ENCODE measurements around the gene ZDHHC7.

Gene ZDHHC7

GRCh38 chr16:85048921-85049562, 37.7 kb upstream of the ZDHHC7 start:
- Histone ChIP-seq H3K79me1 (ENCODE audit: low read length) (no peaks in the 10 kb centered on the region), H3K14ac (ENCODE audit: low read length) (no peak overlapping the region), H3K4me3 (ENCODE audit: low read depth, low read length) (no peak overlapping the region), H3K23ac (ENCODE audit: low read length) (no peak overlapping the region), H2BK120ac (ENCODE audit: insufficient read depth, low read length, poor library complexity) (no peak overlapping the region), H3K4ac (ENCODE audit: low read depth, low read length) (no peak overlapping the region), H2AFZ (ENCODE audit: insufficient read depth, low read length, poor library complexity) (no peak overlapping the region), H3K9ac (ENCODE audit: low read length) (no peak overlapping the region), H3K79me2 (ENCODE audit: control insufficient read depth, insufficient read depth, low read length, poor library complexity) (no peaks in the 10 kb centered on the region), H3K9me3 (ENCODE audit: insufficient read depth, low read depth, low read length) (no peaks in the 10 kb centered on the region), H4K8ac (ENCODE audit: low read depth, low read length) (no peak overlapping the region), H4K91ac (ENCODE audit: low read depth, low read length) (no peak overlapping the region), H2AK5ac (ENCODE audit: low read length) (no peak overlapping the region), H3K27me3 (ENCODE audit: insufficient read depth, low read length) (no peaks in the 10 kb centered on the region), H3K36me3 (ENCODE audit: control insufficient read depth in 1 of 2, insufficient read depth in 2 of 2, low read length in 2 of 2) (no peaks in the 10 kb centered on the region), H3K27ac (ENCODE audit: low read depth, low read length) (no peak overlapping the region), H2BK12ac (ENCODE audit: low read length) (no peak overlapping the region), H2BK5ac (ENCODE audit: low read depth, low read length, poor library complexity) (no peak overlapping the region), H4K12ac (ENCODE audit: low read depth, low read length) (no peak overlapping the region), H3K4me2 (ENCODE audit: low read length) (no peak overlapping the region), H3K4me1 (ENCODE audit: control insufficient read depth in 1 of 2, insufficient read depth in 2 of 2, low read length in 2 of 2) (peaks cover 0 to 3% of the 10 kb centered on the region in 2 experiments), H3K18ac (ENCODE audit: low read length) (no peak overlapping the region)
- no CpG with 5 or more reads among the region's 17 CpGs for whole genome bisulfite sequencing (ENCODE audit: extremely low coverage, insufficient coverage, insufficient read length)
- no peak for DNase-seq

- Histone ChIP-seq H2BK5ac (ENCODE audit: low read depth, low read length, poor library complexity) (no peak overlapping the region), H2BK12ac (ENCODE audit: low read length) (no peak overlapping the region), H3K79me1 (ENCODE audit: low read length) (no peaks in the 10 kb centered on the region), H3K14ac (ENCODE audit: low read length) (no peak overlapping the region), H3K4me1 (ENCODE audit: control insufficient read depth in 1 of 2, insufficient read depth in 2 of 2, low read length in 2 of 2) (peaks cover 0 to 3% of the 10 kb centered on the region in 2 experiments), H3K4me2 (ENCODE audit: low read length) (no peak overlapping the region), H3K27me3 (ENCODE audit: insufficient read depth, low read length) (no peaks in the 10 kb centered on the region), H2AFZ (ENCODE audit: insufficient read depth, low read length, poor library complexity) (no peak overlapping the region), H3K9ac (ENCODE audit: low read length) (no peak overlapping the region), H3K27ac (ENCODE audit: low read depth, low read length) (no peak overlapping the region), H3K18ac (ENCODE audit: low read length) (no peak overlapping the region), H4K12ac (ENCODE audit: low read depth, low read length) (no peak overlapping the region), H3K9me3 (ENCODE audit: insufficient read depth, low read depth, low read length) (no peaks in the 10 kb centered on the region), H3K23ac (ENCODE audit: low read length) (no peak overlapping the region), H3K4me3 (ENCODE audit: low read depth, low read length) (no peak overlapping the region), H2AK5ac (ENCODE audit: low read length) (no peak overlapping the region), H3K36me3 (ENCODE audit: control insufficient read depth in 1 of 2, insufficient read depth in 2 of 2, low read length in 2 of 2) (no peaks in the 10 kb centered on the region), H2BK120ac (ENCODE audit: insufficient read depth, low read length, poor library complexity) (no peak overlapping the region), H4K91ac (ENCODE audit: low read depth, low read length) (no peak overlapping the region), H3K4ac (ENCODE audit: low read depth, low read length) (no peak overlapping the region), H3K79me2 (ENCODE audit: control insufficient read depth, insufficient read depth, low read length, poor library complexity) (no peaks in the 10 kb centered on the region), H4K8ac (ENCODE audit: low read depth, low read length) (no peak overlapping the region)
- no CpG with 5 or more reads among the region's 11 CpGs for WGBS (ENCODE audit: extremely low coverage, insufficient coverage, insufficient read length)
- no peak for DNase-seq
These were observed 36.6 kb upstream of the ZDHHC7 start for GRCh38 chr16:85047867-85048455.

GRCh38 chr16:85046931-85047866, 35.9 kb upstream of the ZDHHC7 start:
- no peak overlapping the region for H2BK120ac ChIP-seq (ENCODE audit: insufficient read depth, low read length, poor library complexity)
- no peak overlapping the region for H4K91ac ChIP-seq (ENCODE audit: low read depth, low read length)
- no peak overlapping the region for H3K4me2 ChIP-seq (ENCODE audit: low read length)
- no peak overlapping the region for H3K9ac ChIP-seq (ENCODE audit: low read length)
- no peak overlapping the region for H3K23ac ChIP-seq (ENCODE audit: low read length)
- no peak overlapping the region for H3K14ac ChIP-seq (ENCODE audit: low read length)
- no peaks in the 10 kb centered on the region for H3K79me2 ChIP-seq (ENCODE audit: control insufficient read depth, insufficient read depth, low read length, poor library complexity)
- H3K18ac ChIP-seq (ENCODE audit: low read length): no peak overlapping the region
- H3K27ac ChIP-seq (ENCODE audit: low read depth, low read length): no peak overlapping the region
- no peak overlapping the region for H2BK12ac ChIP-seq (ENCODE audit: low read length)
- H3K9me3 ChIP-seq (ENCODE audit: insufficient read depth, low read depth, low read length): no peaks in the 10 kb centered on the region
- H3K4me1 ChIP-seq (ENCODE audit: control insufficient read depth in 1 of 2, insufficient read depth in 2 of 2, low read length in 2 of 2): peaks cover 0 to 3% of the 10 kb centered on the region in 2 experiments
- no peaks in the 10 kb centered on the region for H3K79me1 ChIP-seq (ENCODE audit: low read length)
- H3K4ac ChIP-seq (ENCODE audit: low read depth, low read length): no peak overlapping the region
- no CpG with 5 or more reads among the region's 20 CpGs for WGBS (ENCODE audit: extremely low coverage, insufficient coverage, insufficient read length)
- H2AK5ac ChIP-seq (ENCODE audit: low read length): no peak overlapping the region
- H4K12ac ChIP-seq (ENCODE audit: low read depth, low read length): no peak overlapping the region
- no peaks in the 10 kb centered on the region for H3K27me3 ChIP-seq (ENCODE audit: insufficient read depth, low read length)
- no peak overlapping the region for H4K8ac ChIP-seq (ENCODE audit: low read depth, low read length)
- no peak for DNase-seq
- no peak overlapping the region for H3K4me3 ChIP-seq (ENCODE audit: low read depth, low read length)
- no peak overlapping the region for H2BK5ac ChIP-seq (ENCODE audit: low read depth, low read length, poor library complexity)
- no peaks in the 10 kb centered on the region for H3K36me3 ChIP-seq (ENCODE audit: control insufficient read depth in 1 of 2, insufficient read depth in 2 of 2, low read length in 2 of 2)
- H2AFZ ChIP-seq (ENCODE audit: insufficient read depth, low read length, poor library complexity): no peak overlapping the region

GRCh38 chr16:85046472-85046916, 35.2 kb upstream of the ZDHHC7 start:
- Histone ChIP-seq H3K4me1 (ENCODE audit: control insufficient read depth in 1 of 2, insufficient read depth in 2 of 2, low read length in 2 of 2) (peaks cover 0 to 3% of the 10 kb centered on the region in 2 experiments), H3K9me3 (ENCODE audit: insufficient read depth, low read depth, low read length) (no peaks in the 10 kb centered on the region), H4K12ac (ENCODE audit: low read depth, low read length) (no peak overlapping the region), H3K4me2 (ENCODE audit: low read length) (no peak overlapping the region), H2AK5ac (ENCODE audit: low read length) (no peak overlapping the region), H3K23ac (ENCODE audit: low read length) (no peak overlapping the region), H3K27ac (ENCODE audit: low read depth, low read length) (no peak overlapping the region), H3K9ac (ENCODE audit: low read length) (no peak overlapping the region), H3K79me1 (ENCODE audit: low read length) (no peaks in the 10 kb centered on the region), H3K36me3 (ENCODE audit: control insufficient read depth in 1 of 2, insufficient read depth in 2 of 2, low read length in 2 of 2) (no peaks in the 10 kb centered on the region), H3K79me2 (ENCODE audit: control insufficient read depth, insufficient read depth, low read length, poor library complexity) (no peaks in the 10 kb centered on the region), H2BK12ac (ENCODE audit: low read length) (no peak overlapping the region), H2BK5ac (ENCODE audit: low read depth, low read length, poor library complexity) (no peak overlapping the region), H4K8ac (ENCODE audit: low read depth, low read length) (no peak overlapping the region), H3K27me3 (ENCODE audit: insufficient read depth, low read length) (no peaks in the 10 kb centered on the region), H3K4ac (ENCODE audit: low read depth, low read length) (no peak overlapping the region), H3K4me3 (ENCODE audit: low read depth, low read length) (no peak overlapping the region), H3K18ac (ENCODE audit: low read length) (no peak overlapping the region), H2AFZ (ENCODE audit: insufficient read depth, low read length, poor library complexity) (no peak overlapping the region), H3K14ac (ENCODE audit: low read length) (no peak overlapping the region), H2BK120ac (ENCODE audit: insufficient read depth, low read length, poor library complexity) (no peak overlapping the region), H4K91ac (ENCODE audit: low read depth, low read length) (no peak overlapping the region)
- DNase-seq: no peak
- WGBS (ENCODE audit: extremely low coverage, insufficient coverage, insufficient read length): no CpG with 5 or more reads among the region's 8 CpGs
